Activated CD4-positive, alpha-beta T cell treated with anti-CD3 and anti-CD28 coated beads for 48 hours (primary cell): ENCODE data around the gene LRRC8A.

Source experiments
- DNase-seq: peaks from one replicate; pipeline ENCODE4 v3.0.0-alpha.2; 2020

Gene LRRC8A

DNA sequence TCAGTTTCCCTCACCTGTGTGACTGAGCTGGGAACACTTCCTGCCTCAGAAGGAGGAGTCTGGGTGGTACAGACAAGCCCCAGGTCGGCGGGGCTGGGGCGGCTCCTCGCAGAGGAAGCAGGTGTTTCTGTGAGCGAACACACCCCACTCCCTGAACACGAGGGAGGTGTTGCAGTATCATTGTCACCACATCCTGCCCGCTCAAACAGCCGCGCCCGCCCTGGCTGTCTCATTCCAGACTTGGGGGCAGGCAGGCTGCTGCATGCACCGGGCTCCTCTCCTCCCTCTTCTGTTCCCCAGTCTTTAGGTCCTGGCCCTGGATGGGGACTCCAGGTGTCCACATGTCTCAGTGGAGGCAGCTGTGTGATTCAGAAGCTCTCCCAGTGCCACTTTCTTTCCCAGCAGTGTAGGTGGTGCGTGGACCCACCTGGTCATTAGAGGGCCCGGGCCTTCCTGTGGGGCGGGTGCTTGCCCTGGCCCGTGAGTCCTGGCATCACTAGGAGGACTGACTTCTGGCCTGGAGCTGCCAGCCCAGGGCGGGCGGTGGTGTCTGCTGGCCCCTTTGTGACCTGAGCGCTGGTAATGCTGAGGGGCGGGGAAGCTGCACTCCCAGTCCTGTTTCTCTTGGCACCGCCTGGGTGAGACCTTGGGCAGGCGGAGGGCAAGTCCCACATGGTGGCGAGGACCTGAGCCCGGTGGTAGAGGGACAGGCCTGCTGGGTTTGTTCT is 20.6 kb downstream of the LRRC8A start:
- peak; percentile 90 for DNase-seq

DNA sequence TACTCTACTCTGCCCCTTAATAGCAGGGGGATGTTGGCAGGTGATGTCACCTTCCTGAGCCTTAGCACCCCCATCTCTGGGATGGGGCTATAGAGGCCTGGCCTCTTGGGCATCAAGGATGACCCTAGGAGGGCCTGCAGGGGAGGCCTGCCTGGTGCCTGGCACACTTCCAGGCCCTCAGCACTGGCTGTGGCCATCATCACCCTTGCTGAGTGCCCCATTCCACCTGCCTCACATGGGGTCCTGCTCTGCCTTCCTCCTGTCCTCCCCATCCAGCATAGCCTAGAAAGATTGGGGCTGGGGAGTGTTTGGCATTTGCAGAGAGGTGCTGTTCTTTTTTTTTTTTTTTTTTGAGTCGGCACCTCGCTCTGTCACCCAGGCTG is 21.1 kb downstream of the LRRC8A start:
- no peak for DNase-seq

DNA sequence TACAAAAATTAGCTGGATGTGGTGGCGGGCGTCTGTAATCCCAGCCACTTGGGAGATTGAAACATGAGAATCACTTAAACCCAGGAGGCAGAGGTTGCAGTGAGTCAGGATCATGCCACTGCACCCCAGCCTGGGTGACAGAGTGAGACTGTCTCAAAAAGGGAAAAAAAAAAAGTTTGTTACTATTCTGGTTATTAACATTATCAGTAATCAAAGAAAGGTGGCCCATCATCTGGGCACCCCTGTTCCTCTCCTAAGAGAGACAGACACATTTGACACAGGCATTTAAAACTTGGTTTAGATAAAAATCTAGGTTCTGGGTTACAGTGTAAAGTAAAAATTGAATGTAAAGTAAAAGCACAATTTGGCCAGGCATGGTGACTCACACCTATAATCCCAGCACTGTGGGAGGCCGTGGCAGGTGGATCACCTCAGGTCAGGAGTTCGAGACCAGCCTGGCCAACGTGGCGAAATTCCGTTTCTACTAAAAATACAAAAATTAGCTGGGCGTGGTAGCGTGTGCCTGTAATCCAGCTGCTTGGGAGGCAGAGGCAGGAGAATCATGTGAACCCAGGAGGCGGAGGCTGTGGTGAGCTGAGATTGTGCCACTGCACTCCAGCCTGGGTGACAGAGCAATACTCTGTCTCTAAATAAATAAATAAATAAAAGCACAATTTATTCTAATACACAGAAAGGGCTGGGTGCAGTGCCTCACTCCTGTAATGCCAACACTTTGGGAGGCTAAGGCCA is 22.1 kb downstream of the LRRC8A start:
- DNase-seq: peak; percentile 47

DNA sequence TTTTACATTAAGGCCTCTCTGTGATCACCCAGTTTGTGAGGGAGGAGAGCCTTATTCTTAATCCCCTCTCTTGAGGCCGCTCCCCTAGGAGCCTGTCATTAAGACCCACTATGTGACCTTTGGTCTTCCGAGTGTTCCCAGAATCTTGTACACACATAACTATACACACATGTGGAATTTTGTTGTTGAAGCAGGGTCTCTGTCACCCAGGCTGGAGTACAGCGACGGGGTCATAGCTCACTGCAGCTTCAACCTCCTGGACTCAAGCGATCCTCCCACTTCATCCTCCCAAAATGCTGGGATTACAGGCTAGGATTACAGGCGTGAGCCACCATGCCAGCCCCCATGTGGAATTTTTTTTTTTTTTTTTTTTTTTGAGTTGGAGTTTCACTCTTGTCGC is 24.0 kb downstream of the LRRC8A start:
- no peak for DNase-seq

DNA sequence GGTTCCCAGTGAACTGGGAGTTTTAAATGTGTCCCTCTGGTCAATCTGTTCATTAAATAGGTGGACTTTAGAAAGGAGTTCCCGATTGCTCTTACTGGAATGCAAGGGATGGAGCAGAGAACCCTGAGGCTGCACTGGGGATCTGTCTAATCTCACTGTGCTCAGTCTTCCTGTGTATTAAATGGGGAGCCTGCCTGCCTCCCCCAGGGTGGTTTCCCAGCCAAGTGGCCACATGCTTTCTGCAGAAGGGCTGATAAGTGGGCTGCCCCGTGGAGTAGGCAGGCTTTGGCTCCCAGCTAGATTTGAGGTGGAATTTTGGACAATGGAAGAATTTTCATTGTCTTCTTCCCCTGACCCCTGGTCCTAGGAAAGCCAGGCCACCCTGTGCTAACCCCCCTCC is 24.8 kb downstream of the LRRC8A start:
- no peak for DNase-seq

DNA sequence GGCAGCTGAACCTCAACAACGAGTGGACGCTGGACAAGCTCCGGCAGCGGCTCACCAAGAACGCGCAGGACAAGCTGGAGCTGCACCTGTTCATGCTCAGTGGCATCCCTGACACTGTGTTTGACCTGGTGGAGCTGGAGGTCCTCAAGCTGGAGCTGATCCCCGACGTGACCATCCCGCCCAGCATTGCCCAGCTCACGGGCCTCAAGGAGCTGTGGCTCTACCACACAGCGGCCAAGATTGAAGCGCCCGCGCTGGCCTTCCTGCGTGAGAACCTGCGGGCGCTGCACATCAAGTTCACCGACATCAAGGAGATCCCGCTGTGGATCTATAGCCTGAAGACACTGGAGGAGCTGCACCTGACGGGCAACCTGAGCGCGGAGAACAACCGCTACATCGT is 26.4 kb downstream of the LRRC8A start:
- no peak for DNase-seq

DNA sequence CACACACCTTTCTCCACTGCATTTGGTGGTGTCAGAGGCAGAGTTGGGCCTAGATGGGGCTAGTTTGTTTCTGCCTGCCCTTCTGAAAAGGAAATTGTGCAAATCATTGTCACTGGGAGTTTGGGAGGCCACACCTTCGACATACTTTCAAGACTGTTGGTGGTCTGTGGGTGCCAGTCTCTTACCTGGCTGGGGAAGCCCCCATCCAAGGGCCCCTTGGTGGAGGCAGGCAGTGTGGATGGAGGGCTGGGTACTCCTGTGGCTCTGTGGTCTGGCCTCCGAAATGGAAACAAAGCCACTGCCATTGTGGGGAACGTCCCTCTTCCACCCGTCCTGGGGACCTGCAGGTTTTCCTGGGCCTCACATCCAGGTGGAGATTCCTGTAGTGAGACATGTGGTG is 27.9 kb downstream of the LRRC8A start:
- no peak for DNase-seq

DNA sequence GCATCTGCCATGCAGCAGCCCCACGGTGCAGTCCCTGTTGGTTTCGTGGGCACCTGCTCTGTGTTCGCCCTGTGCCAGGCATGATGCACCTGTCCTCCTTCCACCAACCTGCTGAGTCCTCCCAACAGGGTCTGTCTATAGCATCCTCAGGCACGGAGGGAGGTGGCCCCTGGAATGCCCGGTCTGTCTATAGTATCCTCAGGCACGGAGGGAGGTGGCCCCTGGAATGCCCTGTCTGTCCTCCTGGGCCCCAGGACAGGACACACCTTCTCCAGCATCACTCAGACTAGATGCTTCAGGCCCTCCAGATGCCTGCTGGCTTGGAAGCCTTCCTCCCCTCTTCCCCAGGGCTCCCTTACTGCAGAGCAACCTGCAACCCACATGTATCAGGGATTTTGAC is 29.0 kb downstream of the LRRC8A start:
- no peak for DNase-seq

DNA sequence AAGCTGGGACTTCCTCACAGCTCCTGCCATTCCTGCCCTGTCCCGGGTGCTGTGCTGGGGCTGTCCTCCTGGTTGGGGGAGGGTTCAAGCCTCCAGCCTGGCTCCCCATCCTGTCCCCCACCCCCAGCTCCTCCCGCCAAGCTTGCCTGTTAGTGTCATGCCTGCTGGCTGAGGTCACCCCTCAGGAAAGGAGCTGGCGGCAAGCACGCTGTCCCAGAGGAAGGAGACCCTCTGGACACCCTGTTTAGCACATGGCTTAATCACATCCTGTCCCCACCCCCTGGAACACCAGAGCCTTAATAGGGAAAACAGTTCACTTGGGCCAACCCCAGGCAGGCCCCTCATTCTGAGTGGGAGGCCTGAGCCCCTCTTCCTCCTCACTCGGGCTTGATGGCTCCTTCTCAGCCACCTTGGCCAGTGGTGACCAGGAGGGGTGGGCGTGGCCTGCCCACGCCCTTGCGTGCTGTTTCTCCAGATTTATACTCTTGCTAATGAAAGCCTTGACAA is 29.6 kb downstream of the LRRC8A start:
- no peak for DNase-seq

DNA sequence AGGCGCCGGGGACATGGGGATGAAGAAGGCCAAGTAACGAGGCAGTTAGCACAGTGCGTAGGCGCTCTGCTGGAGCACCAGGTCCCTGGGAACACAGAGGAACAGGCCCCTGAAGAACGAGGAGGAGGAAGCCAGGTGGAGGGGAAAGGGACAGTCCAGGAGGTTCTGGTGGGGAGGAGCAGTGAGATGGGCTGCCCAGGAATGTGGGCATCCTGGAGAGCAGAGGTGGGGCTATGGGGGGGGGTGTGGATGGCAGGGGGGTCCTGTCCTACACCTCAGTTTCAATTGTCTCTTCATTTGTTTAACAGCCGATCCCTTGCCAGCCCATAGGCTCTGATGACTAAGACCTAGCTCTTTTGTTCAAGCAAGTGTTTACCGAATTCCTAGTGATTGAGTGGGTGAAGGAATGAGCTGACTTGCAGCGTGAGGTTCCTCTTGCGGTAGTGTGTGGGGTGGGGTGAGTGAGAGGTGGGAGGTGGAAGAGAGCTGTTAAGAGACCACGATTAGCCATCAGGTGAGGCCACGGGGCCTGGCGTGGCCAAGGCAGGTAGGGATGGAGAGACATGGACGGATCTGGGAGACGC is 30.4 kb downstream of the LRRC8A start:
- DNase-seq: peak; percentile 50

DNA sequence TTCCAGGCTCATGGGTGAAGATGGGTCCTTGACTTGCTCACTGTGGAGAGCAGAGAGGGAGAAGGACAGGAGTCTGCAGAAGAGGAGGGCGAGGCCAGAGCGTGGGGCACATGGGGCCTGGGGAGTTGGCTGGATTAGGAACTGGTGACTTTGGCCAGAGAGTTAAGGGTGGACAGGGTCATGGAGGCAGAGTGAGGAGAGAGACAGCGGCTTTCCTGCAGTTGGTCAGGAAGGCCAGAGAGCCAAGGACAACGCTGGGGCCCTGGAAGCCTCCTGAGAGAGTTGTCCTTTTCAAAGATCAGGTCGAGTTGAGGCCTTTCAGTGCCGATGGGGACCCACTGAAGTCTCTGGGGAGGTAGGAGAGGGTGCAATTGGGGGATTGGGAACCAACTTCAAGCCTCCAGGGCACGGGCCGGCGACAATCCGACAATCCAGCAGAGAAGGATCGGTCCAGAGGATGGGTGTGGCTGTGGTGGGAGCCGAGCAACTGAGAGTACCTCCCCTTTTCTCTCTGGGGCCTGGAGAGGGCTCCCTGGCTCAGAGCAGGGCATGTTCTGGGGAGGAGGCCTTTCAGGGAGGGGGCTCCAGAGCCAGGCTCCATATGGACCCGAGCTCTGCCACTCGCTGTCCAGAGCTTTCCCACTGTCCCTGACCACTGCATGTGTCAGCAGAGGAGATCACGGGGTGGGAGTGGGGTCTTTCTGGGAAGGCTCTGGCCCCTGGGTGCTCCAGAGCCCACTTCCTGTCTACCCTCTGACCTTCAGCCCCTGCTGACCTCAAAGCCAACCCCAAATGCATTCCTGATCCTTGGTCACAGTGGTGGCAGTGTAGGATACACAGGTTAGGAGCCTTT is 31.3 kb downstream of the LRRC8A start:
- no peak for DNase-seq

DNA sequence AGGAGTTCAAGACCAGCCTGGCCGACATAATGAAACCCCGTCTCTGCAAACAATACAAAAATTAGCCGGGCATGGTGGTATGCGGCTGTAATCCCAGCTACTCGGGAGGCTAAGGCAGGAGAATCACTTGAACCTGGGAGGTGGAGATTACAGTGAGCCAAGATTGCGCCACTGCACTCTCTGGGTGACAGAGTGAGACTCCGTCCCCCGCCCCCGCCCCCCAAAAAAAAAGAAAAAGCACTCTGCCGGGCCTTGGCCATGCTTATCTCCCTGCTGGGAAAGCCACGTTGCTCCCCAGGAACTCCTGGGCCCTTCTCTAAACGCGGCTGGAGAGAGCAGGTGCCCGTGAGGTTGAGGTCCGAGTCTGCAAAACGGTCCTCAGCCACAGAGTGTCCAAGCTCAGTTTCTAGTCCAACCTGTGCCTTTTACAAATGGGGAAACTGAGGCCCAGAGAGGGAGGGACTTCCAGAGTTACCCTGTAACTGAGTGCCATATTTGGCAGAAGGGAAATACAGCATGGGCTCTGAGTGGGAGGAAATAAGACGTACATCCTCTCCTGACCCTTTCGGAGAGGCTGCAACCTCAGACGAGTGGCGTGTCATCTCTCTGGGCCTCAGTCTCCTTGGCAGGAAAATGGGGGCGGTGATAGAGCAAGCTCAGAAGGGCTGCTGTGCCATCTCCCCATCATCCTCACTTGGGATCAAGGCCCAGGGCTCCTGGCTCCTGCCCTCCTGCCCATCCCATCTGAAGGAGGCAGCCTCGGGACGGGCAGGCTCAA is 32.3 kb downstream of the LRRC8A start:
- peak; percentile 32 for DNase-seq

DNA sequence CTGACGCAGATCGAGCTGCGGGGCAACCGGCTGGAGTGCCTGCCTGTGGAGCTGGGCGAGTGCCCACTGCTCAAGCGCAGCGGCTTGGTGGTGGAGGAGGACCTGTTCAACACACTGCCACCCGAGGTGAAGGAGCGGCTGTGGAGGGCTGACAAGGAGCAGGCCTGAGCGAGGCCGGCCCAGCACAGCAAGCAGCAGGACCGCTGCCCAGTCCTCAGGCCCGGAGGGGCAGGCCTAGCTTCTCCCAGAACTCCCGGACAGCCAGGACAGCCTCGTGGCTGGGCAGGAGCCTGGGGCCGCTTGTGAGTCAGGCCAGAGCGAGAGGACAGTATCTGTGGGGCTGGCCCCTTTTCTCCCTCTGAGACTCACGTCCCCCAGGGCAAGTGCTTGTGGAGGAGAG is 34.3 kb downstream of the LRRC8A start:
- DNase-seq: no peak

DNA sequence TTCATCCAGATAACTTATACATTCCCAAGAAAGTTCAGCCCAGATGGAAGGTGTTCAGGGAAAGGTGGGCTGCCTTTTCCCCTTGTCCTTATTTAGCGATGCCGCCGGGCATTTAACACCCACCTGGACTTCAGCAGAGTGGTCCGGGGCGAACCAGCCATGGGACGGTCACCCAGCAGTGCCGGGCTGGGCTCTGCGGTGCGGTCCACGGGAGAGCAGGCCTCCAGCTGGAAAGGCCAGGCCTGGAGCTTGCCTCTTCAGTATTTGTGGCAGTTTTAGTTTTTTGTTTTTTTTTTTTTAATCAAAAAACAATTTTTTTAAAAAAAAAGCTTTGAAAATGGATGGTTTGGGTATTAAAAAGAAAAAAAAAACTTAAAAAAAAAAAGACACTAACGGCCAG is 34.8 kb downstream of the LRRC8A start:
- DNase-seq: no peak

DNA sequence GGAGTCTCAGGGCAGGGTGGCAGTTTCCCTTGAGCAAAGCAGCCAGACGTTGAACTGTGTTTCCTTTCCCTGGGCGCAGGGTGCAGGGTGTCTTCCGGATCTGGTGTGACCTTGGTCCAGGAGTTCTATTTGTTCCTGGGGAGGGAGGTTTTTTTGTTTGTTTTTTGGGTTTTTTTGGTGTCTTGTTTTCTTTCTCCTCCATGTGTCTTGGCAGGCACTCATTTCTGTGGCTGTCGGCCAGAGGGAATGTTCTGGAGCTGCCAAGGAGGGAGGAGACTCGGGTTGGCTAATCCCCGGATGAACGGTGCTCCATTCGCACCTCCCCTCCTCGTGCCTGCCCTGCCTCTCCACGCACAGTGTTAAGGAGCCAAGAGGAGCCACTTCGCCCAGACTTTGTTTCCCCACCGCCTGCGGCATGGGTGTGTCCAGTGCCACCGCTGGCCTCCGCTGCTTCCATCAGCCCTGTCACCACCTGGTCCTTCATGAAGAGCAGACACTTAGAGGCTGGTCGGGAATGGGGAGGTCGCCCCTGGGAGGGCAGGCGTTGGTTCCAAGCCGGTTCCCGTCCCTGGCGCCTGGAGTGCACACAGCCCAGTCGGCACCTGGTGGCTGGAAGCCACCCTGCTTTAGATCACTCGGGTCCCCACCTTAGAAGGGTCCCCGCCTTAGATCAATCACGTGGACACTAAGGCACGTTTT is 35.4 kb downstream of the LRRC8A start:
- DNase-seq: no peak

DNA sequence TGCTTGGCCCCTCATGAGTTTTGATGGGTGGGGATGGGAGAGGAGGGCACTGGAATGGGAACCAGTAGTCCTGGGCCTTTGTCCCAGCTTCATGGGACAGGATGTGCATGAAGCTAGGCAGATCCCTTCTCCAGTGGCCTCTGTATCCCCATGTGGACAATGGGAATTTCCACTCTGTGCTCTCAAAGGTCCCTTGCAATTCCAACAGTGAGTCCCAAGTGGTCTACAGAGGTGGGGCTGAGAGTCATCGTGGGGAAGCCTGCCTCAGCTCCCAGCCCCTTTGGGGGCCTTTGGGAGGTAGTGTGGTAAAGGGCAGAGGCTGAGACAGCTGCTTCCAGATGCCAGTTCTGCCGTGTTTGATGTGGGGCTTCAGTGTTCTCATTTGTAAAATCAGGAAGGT is 37.0 kb downstream of the LRRC8A start:
- no peak for DNase-seq

DNA sequence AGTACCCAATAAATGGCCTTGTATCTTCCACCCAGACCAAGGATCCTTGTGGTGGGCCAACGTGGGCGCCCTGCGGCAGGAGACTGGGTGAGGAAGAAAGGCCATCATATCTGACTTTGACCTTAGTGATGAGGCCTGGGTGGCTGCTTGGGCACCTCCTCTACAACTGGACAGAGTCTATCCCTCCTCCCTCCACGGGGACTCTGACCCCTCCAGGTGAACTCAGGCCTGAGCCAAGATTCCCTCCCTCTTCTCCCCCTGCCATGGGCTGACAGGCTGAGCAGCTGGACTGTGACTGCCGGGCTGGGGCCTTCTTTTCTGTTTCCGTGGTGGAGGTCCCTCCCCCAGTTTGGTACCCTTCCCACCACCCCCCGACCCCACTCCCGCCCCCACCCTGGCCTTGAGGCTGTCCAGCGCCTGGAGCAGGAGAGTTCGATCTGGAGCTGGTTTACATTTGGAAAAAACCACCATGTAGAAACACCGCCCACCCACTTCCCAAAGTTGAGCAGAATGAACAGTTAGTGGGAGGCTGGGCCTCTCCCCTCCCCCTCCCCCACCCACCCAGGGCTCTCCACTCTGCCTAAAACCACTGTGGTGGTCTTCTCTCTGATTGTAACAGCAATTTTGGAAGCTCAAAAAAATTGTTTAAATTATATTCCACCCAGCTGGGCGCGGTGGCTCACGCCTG is 37.6 kb downstream of the LRRC8A start:
- no peak for DNase-seq

DNA sequence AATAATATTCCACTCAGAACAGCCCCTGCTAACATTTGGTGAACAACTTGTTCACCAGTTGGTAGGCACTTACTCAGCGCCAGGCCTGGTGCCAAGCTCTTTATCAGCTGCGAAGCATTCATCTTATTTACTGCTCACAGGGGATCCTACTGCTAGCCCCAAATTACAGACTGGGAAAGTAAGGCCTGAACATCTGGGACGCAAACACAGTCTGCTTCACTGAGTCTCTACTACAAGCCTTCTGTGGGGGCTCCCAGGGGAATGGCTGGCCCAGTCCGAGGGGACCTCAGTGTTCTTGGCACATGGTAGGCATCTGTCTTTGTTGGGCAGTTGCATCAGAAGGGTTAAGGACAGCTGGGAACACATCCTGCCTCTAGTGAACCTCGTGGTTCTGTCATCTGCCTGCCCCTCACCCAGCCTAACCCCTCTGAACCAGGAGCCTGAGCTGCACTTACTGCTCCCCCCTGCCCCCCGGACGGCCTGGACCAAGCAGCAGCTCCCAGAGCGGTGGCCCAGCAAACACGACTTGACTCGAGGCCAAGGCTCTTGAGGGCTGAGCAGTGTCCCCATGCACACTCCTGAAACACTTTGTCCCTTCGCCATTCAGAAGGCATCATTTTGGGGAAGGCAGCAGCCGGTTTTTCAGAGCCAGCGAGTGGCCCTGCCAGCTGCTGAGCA is 38.6 kb downstream of the LRRC8A start, which contains the start of gene PHYHD1:
PHYHD1 (plus strand) TSS at position 602 of the 678 bp plus-strand sequence. CDS start 1,342 bp downstream, outside the sequence.
- DNase-seq: no peak

DNA sequence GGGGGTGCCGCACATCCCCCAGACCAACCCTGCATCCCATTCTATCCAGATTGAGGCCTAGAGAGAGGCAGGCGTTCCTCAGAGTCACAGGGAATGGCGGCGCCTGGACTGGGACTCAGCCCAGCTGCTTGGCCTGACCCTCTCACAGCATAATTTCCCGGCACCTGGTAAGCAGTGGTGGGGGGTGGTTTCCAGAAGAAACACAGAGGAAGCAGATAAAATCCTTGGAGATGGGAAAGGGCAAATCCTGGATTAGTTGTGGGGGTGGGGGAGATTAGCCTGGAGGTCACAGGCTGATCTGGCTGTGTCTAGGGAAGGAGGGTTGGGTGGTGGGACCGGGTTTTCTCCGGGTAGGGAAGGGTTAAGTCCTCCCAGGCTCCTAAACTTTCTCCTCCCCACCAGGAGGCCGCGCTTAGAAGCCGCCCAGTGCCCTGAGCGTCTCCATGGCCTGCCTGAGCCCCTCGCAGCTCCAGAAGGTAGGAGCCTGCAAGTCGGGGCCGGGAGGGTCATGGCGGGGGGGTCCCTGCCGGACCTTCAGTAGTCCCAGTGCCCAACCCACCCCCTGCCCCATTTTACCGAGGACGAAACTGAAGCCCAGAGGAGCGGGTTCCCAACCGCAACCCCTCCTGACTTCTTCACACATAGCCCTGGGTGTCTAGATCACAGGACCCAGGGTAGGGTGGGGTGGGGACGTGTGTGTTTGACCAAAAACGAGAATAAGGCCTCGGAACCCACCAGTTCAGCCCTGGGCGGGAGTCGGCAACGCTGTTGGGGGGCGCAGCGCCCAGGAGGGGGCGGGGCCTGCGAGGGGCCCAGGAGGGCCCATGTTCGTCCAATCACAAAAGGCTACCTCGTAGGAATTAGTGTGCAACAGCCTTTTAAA is 40.2 kb downstream of the LRRC8A start:
- DNase-seq: no peak
